Omental fat pad (tissue), 4 donors: Measurements from ENCODE around the gene PDHX. TPM values are rescaled to one million over a fixed set of nuclear protein-coding genes. Genes with fewer than 3 reads are reported as not detected.

Source experiments
- ATAC-seq: fragments of 150-250 bp; one replicate; pipeline ENCODE4 v1.9.1; 2016; ENCODE audit warnings: mild to moderate bottlenecking, moderate library complexity; ENCODE audit not compliant: low FRiP score
- DNase-seq: peaks from one replicate; pipeline ENCODE4 v3.0.0-alpha.2; 2019; ENCODE audit warnings: low spot score
- CTCF ChIP-seq, 3 donors: fragments of 450-650 bp; IDR thresholded peaks; one replicate each; pipeline ENCODE4 v1.5.1; 2016 to 2017; ENCODE audit warnings: antibody characterized with exemption in 3 of 3, mild to moderate bottlenecking in 3 of 3, moderate library complexity in 2 of 3
- total RNA-seq, 4 donors: library from RNA; depleted of rRNA; stranded (reverse); fragments of >200 nt; gene quantifications; one replicate each; pipeline ENCODE4 v1.1.0, GENCODE V29; 2016

Gene PDHX
- total RNA-seq, 4 donors from 2014 or later = 20.0 to 56.0 (median 45.3) TPM

- peak; percentile 83 for ATAC-seq
- peak; percentile 31 for DNase-seq
- TF ChIP-seq CTCF (IDR thresholded peaks at IDR 0.05) = no peak
These were observed 114.3 kb downstream of the PDHX start for GRCh38 chr11:35030716-35031213.

GRCh38 chr11:35031346-35031745 is 114.9 kb downstream of the PDHX start:
- ATAC-seq (no peak), DNase-seq (no peak)
- TF ChIP-seq CTCF (IDR thresholded peaks at IDR 0.05) = no peak

GRCh38 chr11:35031867-35032266 is 115.4 kb downstream of the PDHX start:
- no peak for TF ChIP-seq CTCF (IDR thresholded peaks at IDR 0.05)
- ATAC-seq = no peak

GRCh38 chr11:35033011-35033410 is 116.6 kb downstream of the PDHX start:
- no peak for DNase-seq
- no peak for TF ChIP-seq CTCF (IDR thresholded peaks at IDR 0.05)
- ATAC-seq = no peak

More at GRCh38 chr11:35031867-35032266, 115.4 kb downstream of the PDHX start:
- DNase-seq = no peak

- ATAC-seq = no peak
- no peak for TF ChIP-seq CTCF (IDR thresholded peaks at IDR 0.05)
- DNase-seq = no peak
These were observed 118.0 kb downstream of the PDHX start for GRCh38 chr11:35034401-35034800.

- ATAC-seq (peak; percentile 29), DNase-seq (no peak)
- TF ChIP-seq CTCF (IDR thresholded peaks at IDR 0.05) = no peak
These were observed 119.5 kb downstream of the PDHX start for GRCh38 chr11:35035894-35036408.

GRCh38 chr11:35036639-35037038 is 120.2 kb downstream of the PDHX start:
- TF ChIP-seq CTCF (IDR thresholded peaks at IDR 0.05) = no peak
- DNase-seq = no peak
- no peak for ATAC-seq
